Right renal cortex interstitium (tissue), 3 donors: Measurements from ENCODE around the gene GPR176. TPM values are rescaled to one million over a fixed set of nuclear protein-coding genes. Genes with fewer than 3 reads are reported as not detected.
"Not testable (repeated sequence)": the region's sequence is repeated elsewhere in the genome, so short reads cannot be mapped to it uniquely, and the experiment has no call there.

Source experiments
- DNase-seq, 3 donors: peaks; one replicate each; pipeline ENCODE4 v3.0.0-alpha.2; 2013; ENCODE audit warnings: low read depth in 3 of 3, low spot score in 2 of 3
- polyA plus RNA-seq, 3 donors: library from polyadenylated mRNA; unstranded; fragments of 120-200 nt; gene quantifications; one replicate each; pipeline ENCODE4 v1.2.1, GENCODE V29; 2013; ENCODE audit not compliant: insufficient read length in 3 of 3

The GPR176 gene
- polyA plus RNA-seq, 3 donors = 14.9 to 17.5 (median 15.2) TPM

DNA sequence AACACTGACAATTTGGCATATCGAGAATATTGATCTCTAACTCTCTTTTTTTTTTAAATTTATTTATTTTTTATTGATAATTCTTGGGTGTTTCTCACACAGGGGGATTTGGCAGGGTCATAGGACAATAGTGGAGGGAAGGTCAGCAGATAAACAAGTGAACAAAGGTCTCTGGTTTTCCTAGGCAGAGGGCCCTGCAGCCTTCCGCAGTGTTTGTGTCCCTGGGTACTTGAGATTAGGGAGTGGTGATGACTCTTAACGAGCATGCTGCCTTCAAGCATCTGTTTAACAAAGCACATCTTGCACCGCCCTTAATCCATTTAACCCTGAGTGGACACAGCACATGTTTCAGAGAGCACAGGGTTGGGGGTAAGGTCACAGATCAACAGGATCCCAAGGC, 27.0 kb downstream of the GPR176 start:
- not testable (repeated sequence) for DNase-seq

DNA sequence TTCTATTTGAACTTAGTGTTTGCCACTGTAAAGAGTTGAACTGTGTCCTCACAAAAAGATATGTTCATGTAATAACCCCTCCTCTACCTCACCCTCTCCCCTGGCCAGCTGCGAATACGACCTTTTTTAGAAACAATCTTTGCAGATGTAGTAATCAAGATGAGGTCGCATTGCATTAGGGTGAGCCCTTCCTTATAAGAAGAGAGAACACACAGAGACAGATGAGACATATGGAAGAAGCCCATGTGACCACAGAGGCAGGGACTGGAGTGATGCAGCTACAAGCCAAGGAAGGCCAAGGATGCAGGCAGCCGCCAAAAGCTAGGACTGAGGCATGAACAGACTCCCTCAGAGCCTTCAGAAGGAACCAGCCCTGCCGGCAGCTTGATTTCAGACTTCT, 27.6 kb downstream of the GPR176 start:
- no peak for DNase-seq

DNA sequence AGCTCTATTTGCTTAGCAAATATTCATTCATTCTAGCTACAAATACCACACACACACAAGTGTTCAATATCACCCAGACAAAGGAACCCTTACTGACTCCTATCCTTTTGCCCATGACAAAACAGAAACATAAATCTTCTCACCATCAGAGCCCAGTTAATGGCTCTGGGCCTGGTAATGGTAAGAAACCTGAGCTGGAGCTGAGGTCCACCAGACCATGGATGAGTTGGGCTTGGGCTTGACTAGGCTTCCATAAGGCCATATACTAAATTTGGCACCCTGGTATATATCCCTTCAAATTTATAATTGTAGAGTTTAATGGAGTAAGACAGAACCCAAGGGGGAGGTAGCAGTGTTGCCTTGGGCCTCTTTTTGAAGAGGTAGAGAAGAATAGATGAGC, 29.4 kb downstream of the GPR176 start:
- DNase-seq = no peak

DNA sequence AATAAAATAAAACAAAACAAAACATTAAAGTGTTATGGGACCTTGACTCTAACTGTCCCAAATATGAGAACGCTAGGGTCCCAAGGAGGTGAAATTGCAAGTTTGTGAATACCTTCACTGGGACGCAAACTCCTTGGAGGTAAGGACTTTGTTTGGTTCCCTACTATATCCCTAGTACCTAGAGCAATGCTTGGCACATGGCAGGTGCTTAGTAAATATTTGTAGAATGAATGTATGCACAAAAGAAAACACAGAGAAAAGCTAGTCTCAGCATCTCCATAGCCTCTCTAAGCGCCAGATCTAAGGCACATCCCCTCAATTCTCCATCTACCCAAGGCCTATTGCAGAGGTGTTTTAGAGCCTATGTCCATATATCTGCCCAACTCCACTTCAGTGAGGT, 30.5 kb downstream of the GPR176 start:
- DNase-seq = no peak

DNA sequence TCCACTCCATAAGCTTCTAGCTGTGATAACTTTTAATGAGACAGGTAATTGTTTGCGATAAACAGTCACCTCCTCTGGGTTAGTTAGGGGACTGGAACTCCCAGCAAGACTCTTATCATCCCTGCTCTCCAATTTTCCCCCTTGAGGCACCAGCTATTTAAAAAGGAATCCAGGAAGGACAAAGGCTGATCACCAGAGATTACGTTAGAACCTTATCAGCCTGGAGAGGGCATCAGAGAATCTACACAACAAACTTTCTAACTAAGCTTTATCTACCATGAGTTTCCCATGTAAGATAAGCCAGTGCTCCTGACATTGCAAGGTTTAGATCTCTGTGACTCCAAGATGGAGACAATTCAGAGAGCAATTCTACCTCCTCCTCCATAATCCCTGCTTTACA, 31.3 kb downstream of the GPR176 start:
- no peak for DNase-seq

DNA sequence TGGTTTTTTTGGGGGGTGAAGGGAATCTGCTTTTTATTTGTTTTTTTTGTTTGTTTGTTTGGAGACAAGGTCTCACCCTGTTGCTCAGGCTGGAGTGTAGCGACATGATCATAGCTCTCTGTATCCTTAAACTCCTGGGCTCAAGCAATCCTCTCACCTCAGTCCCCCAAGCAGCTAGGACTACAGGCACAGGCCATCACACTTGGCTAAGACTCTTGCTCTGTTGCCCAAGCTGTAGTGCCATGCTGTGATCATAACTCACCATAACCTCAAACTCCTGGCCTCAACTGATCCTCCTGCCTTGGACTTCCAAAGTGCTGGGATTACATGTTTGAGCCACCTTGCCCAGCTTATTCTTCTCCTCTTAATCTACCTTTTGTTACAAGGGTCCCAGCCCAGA, 31.8 kb downstream of the GPR176 start:
- no peak for DNase-seq

DNA sequence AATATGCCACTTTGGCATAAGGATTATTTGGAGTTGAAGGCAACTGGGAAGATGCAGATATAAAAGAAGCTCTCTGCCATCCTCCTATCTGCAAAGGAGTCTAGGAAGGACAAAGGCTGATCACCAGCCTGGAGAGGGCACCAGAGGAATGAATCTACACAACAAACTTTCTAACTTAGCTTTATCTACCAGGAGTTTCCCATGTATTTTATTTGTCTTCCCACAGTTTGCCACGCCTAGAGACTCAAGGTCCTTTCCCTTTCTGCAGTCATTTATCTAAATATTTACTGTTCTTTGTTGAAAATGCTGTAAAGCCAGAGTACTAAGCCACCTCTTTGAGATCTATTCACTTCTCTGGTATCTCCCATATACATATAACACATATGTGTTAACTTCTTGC, 32.2 kb downstream of the GPR176 start:
- no peak for DNase-seq

DNA sequence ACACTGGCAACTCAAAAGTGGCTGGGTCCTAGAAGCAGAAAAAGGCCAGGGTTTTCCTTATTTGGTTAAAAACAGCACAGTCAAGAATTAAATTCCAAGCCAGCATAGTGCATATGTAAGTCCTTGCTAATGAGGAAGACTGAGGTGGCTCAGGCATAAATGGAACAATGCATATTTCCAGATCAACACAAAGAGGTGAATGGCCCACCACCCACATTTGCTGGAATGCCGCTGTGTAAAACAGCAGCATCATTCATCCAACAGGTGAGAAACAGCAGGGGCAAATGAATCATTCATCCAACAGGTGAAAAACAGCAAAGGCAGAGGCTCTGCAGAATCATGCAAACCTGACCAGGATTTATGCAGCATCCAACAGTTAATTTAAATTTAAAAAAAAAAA, 32.9 kb downstream of the GPR176 start:
- no peak for DNase-seq

DNA sequence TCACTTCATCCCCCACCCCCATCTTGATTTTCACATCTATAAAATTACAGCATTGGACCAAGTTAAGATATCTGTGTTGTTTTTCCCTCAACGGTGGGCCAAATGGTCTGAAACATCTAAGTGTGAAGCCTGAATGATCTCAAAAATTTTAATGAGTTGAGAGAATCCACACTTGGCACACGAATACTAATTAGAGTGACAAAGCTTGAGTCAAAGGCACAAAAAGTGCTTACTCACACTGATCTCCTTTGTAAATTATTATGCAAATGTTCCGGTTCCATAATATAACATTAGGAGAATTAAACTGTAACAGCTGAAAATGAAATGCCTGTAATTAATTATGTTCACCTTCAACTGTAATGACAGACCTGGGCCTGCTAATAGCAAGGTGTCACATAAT, 33.6 kb downstream of the GPR176 start:
- DNase-seq = no peak

DNA sequence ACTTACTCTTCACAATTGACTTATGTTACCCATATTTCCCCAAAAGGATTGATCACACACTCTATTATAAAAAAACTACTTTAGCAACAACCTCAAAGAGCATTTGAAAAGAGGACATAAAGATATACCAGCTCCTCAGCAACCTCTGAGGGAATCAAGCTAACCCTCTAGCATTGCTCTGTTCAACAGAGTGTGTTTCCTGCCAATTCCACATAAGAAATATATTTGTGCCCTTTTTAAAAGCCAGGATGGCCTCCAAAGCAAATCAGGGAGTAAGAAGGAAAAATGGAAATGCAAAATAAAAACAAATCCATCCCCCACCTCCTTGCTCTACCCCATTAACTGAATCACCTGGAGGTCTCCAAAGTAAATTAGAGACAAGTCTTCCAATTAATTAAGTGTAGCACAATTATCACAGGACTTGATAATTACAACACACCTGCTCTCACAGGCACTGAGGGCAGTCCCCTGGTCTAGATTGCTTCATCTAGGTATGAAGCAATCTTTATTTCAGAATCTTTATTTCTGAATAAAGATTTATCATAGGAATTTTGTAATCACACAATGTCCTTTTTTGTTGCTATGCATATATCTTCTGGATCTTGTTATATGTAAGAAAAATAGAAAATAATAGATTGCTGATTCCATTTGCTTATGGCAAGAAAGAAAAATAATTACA, 34.8 kb downstream of the GPR176 start:
- no peak for DNase-seq

DNA sequence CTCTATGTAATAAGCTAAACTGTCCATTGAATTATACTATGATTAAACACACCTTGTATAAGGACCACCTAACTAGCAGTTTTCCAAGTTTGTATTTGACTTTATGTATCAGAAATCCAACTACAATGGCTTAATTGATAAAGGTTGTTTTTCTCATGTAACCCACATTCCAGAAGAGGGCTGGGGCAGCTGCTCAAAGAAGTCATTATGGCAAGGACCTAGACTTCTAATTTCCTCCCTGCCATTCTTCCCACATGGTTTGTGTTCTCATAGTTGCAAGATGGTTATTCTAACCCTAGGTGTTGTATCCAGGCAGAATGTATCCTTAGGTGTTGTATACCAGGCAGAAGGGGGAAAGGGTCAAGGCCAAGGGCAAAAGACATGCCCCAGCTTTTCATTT, 35.7 kb downstream of the GPR176 start:
- no peak for DNase-seq

DNA sequence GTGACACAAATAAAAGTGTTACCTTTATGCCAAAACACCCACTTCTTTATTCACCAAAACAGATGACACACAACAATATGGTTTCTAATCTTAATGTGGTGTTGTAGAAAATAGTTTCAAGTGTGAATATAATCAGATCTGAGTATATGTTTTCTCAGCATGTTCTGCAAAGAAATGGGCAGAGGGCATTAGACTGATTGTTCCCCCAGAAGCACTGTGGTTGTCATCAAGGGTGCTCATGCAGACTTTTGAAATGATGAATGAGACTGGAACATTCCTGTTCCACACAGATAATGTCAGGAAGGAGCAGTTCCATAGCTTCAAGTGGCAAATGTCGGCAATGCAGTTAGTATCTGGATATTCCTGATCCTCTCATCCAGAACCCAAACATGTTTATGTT, 37.5 kb downstream of the GPR176 start:
- DNase-seq = no peak

DNA sequence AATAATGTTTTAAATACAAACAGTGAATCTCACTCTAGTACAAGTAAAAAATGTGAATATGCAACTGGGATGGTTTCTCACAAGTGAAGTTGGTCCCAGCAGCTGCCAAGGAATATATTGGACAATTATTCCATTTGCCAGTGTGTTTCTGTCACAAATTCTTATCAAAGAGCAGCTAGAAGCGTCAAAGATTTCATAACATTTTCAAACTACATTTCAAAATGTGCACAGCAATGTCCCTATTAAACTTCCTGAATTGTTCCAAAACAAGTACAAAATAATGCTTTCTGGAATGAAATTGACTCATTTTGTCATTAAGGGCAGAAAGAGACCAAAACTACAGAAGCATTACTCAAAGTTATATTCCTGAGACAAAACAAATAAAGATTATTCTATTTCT, 38.3 kb downstream of the GPR176 start:
- no peak for DNase-seq

DNA sequence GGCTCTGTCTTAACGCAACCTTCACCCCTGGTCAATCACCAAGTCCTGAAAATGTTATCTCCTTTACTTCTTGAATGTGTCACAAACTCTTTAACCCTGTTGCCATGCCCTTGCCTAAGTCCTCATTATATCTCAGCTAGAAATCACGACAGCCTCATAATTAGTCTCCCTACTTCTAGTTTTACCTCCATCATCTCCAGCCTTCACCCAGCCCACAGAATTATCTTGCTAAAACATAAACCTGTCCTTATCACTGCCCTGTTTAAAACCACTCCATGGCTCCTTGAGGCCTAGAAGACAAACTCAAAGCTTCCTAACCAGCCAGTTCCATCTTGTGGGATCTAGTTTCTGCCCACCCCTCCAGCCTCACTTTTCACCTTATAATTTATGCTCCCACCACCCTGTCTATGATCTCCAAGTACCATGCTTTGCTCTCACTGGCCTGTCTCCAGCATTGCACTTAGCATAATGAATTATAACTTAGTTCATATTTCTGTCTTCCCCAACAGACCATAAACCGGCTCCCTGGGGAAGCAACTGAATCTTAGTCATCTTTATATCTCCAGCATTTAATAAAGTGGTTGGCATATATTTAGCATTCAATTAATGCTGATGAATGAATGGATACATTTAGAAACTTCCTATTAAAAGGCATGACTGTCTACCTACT, 39.2 kb downstream of the GPR176 start:
- DNase-seq = no peak

DNA sequence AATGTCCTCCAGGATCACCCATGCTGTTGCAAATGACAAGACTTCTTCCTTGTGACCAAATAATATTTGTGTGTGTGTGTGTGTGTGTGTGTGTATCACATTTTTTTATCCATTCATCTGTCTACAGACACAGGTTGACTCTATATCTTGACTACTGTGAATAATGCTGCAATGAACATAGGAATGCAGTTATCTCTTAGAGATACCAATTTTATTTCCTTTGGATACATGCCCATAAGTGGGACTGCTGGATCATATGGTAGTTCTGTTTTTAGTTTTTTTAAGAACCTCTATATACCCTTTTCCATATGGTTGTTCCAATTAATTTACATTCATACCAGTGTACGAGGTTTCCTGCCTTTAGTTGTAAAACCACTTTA, 41.7 kb downstream of the GPR176 start:
- DNase-seq = no peak

DNA sequence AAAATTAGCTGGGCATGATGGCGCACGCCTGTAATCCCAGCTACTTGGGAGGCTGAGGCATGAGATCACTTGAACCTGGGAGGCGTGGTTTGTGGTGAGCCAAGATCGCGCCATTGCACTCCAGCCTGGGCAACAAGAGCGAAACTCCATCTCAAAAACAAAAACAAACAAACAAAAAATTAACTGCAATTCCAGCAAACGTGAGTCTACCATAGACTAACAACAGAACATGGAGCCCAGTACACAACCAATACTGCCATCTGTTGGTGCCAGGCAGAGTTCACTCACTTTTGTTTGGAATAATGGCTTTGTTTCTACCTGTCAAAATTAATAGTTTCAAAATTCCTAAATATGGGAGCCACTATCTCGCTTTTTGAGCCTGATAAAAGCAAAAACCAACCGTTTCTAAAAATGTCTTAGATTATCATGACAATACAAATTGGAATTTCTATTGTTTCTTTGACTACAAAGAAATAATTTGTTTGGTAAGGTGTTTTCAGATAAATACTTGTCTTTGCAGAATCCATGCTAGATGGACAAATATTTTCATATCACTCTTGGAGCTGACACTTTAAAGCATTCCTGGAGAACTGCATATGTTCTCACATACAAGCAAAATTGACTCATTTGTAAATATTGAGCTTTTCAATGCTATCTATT, 45.0 kb downstream of the GPR176 start:
- DNase-seq = no peak

DNA sequence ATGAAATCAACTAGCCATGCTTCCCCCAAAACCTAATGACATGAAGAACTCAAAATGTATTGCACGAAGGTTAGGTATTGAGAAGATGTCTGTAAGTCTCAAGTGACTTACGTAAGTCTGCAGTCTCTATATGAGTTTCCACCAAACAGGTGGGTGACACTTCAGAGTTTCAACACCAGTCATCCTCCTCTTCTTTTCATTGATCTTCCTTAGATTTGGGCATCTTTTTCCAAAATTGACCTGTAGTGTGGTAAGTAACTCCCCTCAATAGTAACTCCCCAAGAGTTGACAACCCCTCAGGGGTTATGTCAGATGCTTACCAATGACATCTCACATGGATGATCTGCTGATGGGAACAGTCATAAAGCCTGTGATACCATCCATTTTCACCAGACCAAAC, 46.1 kb downstream of the GPR176 start:
- no peak for DNase-seq

DNA sequence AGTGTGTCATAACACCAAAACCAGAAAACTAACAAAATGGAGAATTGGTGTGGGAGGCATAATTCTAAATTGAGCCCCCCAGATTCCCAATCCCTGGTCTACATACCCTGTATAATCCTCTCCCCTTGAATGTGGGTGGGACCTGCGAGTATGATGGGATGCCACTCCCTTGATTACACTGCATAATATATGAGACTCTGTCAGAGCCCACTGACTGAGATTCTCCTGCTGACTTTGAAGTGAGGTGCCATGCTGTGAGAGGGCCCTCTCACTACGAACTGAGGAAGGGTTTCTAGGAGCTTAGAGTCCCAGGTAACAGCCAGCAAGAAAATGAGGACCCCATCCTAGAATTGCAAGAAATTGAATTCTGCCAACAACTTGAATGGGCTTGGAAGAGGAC, 49.5 kb downstream of the GPR176 start:
- no peak for DNase-seq

DNA sequence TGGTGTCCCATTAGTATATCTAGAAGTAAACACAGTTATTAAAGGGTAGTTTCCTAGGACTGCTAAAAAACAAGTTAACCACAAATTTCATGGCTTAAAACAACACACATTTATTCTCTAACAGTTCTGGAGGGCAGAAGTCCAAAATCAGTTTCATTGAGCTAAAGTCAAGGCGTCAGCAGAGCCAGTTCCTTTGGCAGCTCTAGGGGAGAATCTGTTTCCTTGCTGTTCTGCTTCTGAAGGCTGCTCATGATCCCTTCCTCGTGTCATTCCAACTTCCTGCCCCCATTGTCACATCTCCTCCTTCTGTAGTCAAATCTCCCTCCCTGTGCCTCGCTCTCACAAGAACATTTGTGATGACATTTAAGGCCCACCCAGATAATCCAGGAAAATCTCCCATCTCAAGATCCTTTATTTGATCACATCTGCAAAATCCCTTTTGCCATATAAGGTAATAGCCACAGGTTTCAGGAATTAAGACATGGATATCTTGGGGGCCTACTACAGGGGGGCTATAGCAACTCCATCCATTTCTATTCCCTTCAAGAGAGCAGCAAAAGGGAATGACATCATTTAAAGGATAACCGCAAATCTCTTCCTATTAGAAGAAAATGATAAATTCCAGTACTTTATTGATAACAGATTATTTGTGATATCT, 50.1 kb downstream of the GPR176 start:
- no peak for DNase-seq

DNA sequence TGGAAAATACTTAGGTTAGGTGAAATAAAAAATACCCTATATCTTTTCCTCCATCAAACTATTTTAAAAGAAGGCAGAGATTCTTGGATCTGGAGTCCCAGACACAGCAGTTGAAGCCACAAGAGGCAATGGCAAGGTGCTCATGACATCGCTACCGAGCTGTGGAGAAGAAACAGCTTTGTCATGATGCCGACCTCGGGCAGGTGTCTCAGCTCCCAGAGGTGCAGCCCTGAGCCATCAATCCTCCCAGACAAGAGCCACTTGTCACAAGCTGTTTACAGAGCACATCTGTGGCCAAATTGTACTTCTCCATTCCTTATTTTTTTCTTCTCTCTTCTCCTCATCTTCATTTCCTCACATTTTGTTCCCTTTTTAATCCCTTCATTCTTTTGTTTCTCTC, 50.8 kb downstream of the GPR176 start:
- DNase-seq = no peak

DNA sequence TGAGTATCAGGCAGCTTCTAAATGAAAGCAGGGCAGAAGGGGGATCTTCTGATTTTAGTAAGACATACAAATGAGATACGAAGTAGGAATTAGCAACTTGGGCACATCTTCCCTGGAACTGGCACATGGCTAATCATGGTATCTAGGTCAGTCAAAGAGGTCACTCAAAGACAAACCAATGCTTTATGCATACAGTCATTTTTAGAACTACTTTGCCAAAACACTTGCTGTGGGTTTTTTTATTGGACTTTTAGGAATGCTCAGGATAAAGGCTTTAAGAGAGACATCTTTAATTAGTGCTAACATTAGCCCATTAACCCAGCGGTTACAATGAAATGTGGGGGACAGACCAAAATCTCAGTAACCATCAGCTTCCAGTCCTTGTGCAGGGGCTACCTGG, 51.7 kb downstream of the GPR176 start:
- DNase-seq = no peak

DNA sequence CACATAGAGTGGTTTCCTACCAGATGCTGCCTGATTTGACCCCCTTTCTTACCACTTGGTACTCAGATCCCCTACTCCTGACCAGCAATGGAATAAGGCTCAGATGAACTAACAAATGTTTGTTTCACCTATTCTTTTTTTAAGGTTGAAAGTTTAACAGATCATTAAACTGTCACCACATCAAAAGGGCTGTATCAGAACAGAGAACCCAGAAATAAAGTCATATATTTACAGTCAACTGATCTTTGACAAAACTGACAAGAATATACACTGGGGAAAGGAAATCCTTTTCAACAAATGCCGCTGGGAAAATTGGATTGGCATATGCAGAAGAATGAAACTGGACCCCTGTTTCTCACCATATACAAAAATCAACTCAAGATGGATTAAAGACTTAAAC, 56.0 kb downstream of the GPR176 start:
- no peak for DNase-seq
